HG03175 (cell line): ENCODE measurements around the gene CATSPERZ.
A peak's percentile ranks its signal among the peaks of the same experiment; 100 is the strongest.
"Not testable (repeated sequence)": the region's sequence is repeated elsewhere in the genome, so short reads cannot be mapped to it uniquely, and the experiment has no call there.

Experiments used
- ATAC-seq: cut with Tn5 transposase; IDR thresholded peaks from one replicate; pipeline ENCODE4 v1.9.1; 2021; ENCODE audit warnings: mild to moderate bottlenecking, moderate library complexity; ENCODE audit not compliant: unreplicated experiment

Gene CATSPERZ

GRCh38 chr11:64317325-64317960, 17.3 kb downstream of the CATSPERZ start, which contains the start of gene TRMT112:
TSS of gene TRMT112 (minus strand) at chr11:64317559. CDS start at chr11:64317526, 33 bp downstream.
- ATAC-seq = peak; percentile 70

DNA sequence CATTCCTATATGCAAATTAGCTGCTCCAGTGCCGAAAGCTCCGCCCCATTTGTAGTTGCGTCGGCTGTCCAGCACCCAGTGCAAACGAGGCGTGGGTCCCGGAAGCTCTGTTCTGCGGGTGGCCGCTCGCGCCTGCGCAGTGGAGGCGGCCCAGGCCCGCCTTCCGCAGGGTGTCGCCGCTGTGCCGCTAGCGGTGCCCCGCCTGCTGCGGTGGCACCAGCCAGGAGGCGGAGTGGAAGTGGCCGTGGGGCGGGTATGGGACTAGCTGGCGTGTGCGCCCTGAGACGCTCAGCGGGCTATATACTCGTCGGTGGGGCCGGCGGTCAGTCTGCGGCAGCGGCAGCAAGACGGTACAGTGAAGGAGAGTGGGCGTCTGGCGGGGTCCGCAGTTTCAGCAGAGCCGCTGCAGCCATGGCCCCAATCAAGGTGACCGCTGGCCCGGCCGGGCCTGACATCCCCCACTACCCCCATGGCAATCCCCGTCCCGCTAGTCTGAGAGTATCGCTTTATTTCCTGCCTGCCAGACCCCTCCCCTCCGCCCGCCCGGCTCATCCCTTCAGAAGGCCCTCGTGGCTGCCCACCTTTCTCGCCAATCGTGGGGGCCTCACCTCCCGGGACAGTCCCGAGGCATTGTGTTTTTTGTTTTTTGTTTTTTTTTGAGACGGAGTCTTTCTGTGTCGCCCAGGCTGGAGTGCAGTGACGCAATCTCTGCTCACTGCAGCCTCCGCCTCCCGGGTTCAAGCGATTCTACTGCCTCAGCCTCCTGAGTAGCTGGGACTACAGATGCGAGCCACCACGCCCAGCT, 18.0 kb downstream of the CATSPERZ start, which contains the start of gene PRDX5:
Gene PRDX5, plus strand, starts transcription at position 161 of the 805 bp plus-strand sequence. Its CDS starts 95 bp downstream, at position 256.
- ATAC-seq = peak; percentile 76

- no peak for ATAC-seq
These were observed 18.9 kb downstream of the CATSPERZ start for GRCh38 chr11:64318766-64319761.

DNA sequence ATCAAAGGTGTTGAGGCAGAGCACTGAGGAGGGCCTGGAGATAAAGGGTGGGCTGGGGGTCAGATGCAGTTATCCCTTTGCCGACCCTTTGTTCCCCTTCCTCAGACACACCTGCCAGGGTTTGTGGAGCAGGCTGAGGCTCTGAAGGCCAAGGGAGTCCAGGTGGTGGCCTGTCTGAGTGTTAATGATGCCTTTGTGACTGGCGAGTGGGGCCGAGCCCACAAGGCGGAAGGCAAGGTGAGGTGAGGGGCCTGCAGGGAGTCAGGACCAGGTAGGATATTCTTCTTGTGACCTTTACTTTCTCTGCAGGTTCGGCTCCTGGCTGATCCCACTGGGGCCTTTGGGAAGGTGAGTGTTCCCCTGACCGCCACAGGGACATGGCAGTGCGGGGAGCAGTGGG, 20.4 kb downstream of the CATSPERZ start:
- ATAC-seq = no peak

- no peak for ATAC-seq
These were observed 20.9 kb downstream of the CATSPERZ start for GRCh38 chr11:64321026-64321425.

GRCh38 chr11:64321533-64321932, 21.4 kb downstream of the CATSPERZ start:
- ATAC-seq = no peak

GRCh38 chr11:64322925-64323260, 22.7 kb downstream of the CATSPERZ start:
- ATAC-seq = no peak

DNA sequence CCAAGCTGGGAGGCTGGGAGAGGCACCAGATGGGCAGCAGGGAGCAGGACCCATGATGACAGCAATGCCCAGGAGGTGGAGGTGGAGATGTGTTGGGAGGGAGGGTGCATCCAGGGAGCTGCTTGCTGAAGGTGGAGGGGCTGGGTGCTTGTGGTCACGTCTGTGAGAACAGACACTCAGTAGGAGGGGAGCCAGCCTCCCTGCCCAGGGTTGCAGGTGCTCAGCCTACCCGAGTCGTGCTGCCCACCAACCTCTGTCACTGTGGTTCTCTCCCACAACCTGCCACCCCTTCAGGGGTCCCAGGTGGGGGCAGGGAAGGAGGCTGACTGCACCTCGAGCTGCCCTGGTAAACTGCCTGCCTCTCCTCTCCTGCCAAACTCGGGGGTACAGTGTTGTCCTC, 23.2 kb downstream of the CATSPERZ start:
- no peak for ATAC-seq

GRCh38 chr11:64323984-64324383, 23.8 kb downstream of the CATSPERZ start:
- not testable (repeated sequence) for ATAC-seq

DNA sequence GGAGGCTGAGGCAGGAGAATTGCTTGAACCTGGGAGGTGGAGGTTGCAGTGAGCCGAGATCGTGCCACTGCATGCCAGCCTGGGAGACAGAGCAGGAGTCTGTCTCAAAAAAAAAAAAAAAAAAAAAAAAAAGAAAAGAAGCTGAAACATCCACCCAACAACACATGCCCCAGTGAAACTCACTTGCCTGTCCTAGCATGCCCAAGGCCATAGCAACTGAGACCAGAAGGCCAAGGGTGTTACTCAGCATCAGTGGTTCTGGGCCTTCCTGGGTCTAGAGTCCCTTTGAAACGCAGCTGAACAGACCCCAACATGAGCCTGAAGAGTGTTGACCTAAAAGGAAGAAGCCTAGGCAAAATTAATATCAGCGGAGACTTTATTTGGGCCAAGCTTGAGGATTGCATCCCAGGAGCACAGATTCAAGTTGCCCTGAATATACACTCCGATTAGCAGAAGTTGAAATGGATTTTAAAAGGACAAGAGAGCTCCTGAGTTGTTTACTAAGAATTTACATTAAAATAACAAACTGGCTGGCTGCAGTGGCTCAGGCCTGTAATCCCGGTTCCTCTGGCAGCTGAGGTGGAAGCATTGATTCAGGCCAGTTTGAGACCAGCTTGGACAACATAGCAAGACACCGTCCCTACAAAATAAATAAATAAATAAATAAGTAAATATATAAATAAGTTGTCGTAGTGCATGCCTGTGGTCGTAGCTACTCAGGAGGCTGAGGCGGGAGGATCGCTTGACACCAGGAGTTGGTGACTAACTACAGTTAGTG, 24.7 kb downstream of the CATSPERZ start:
- no peak for ATAC-seq

GRCh38 chr11:64327375-64327774, 27.2 kb downstream of the CATSPERZ start:
- no peak for ATAC-seq

DNA sequence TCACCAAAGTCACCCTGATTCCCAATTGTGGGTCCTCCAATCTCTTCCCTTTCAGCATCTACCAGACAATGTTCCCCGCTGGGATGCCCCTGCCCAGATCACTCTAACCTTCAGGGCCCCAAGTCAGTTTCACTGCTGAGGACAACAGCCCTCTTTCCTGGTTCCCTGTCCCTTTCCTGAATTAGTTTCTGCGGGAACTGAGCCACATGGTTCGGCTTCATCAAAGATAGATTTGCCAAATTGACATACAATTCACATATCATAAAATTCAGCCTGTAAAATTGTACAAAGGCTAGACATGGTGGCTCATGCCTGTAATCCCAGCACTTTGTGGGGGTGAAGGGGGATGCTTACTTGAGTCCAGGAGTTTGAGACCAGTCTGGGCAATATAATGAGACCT, 27.8 kb downstream of the CATSPERZ start:
- ATAC-seq = no peak

DNA sequence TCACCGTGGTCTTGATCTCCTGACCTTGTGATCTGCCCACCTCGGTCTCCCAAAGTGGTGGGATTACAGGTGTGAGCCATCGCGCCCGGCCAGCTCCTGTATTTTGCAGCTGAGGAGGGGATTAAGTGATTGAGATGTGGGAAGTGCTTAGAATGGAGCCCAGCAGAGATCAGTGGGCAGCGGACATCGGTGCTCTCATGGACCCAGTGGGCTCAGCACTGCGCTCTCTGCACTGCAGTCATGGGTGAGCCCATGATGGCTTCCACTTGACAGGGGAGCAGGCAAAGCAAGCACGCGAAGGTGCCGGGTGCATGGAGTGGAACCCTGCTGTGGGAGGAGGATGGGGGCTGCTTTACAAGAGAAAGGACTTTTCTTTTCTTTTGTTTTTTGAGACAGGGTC, 30.7 kb downstream of the CATSPERZ start:
- ATAC-seq = no peak

DNA sequence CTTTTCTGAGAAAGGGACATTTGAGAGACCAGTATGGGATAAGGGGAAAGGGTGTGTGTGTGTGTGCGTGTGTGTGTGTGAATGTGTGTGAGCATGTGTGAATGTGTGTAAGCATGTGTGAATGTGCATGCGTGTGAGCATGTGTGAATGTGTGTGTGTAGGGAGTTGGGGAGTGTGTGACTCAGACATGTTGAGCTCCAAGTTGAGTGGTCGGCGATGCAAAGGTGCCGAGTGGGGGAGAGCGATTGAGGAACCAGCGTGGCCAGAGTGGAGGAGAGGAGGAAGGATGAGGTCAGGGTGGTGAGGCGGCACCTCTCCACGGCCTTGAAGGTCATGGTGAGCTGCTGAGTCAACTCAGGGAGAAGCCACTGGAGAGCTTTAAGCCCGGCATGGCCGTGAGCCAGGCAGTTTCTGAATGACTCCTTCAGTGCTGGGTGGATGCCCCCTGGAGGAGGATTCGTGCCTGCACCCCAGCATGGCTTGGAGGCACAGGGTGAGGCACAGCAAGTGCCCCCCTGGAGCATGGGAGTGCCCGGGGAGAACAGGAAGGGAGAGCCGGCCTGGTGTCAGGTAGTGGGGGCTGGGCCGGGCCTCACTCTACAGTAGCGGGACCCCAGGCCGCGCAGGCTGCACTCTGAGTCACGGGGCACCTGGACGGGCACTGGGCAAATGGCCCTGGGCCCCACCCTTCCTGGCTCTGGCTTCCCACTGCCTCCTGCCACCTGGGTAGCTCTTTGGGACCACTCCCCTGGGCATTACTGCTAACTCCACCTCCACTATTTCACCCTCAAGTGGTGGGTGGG, 31.6 kb downstream of the CATSPERZ start:
- ATAC-seq = peak; percentile 59

DNA sequence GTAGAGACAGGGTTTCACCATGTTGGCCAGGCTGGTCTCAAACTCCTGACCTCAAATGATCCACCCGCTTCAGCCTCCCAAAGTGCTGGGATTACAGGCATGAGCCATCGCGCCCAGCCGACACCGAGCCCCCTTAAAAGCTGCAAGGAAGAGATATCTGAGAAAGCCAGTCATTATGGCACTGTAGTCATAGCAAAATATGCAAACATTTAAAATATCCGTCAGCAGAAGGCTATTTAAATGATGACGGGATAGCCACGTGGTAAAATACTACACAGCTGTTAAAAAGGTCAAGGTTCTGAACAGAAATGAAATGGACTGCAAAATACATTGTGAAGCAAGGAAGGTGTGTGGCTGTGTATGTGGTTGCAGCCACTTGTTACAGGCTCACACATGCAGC, 33.4 kb downstream of the CATSPERZ start:
- ATAC-seq = no peak

- peak; percentile 71 for ATAC-seq
These were observed 34.9 kb downstream of the CATSPERZ start for GRCh38 chr11:64334764-64335735.

- ATAC-seq = no peak
These were observed 37.5 kb downstream of the CATSPERZ start for GRCh38 chr11:64337538-64338249.

GRCh38 chr11:64338716-64339115, 38.6 kb downstream of the CATSPERZ start:
- no peak for ATAC-seq
